NCI-H69 (cell line): ENCODE data around the gene RBM25.
A peak's percentile ranks its signal among the peaks of the same experiment; 100 is the strongest.

Source experiments
- DNase-seq: peaks from one replicate; lab custom pipeline; 2025; lab: John Stamatoyannopoulos, UW

RBM25 gene

GRCh38 chr14:73102806-73103497 is 44.6 kb downstream of the RBM25 start:
- DNase-seq: no peak

DNA sequence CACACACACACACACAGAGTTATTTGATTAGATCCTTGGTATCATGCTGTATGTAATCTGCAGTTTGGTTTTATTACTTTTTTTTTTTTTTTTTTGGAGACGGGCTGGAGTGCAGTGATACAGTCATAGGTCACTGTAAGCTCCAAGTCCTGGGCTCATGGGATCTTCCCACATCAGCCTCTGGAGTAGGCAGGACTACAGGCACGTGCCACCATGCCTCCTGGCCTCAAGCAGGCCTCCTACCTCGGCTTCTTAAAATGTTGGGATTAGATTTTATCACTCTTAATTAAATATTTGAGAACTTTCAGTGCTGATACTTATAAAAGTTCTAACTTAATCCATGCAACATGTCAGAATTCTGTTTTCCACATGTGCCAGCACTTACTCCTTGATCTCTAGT is 46.7 kb downstream of the RBM25 start:
- no peak for DNase-seq

DNA sequence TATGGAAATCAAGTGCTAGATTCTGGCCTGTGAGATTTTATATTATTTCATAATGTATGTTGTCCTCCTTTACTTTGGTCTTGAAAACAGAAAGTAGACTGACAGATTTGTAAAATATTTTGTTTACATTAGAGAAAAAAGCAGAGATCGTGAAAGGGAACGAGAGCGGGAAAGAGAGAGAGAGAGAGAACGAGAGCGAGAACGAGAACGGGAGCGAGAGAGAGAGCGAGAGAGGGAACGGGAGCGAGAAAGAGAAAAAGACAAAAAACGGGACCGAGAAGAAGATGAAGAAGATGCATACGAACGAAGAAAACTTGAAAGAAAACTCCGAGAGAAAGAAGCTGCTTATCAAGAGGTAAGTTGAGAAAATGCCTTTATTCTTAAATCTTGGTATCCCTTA is 47.4 kb downstream of the RBM25 start:
- no peak for DNase-seq

GRCh38 chr14:73116079-73116665 is 57.8 kb downstream of the RBM25 start:
- no peak for DNase-seq

- DNase-seq: peak; percentile 65
Observed at GRCh38 chr14:73124180-73124894, 66.0 kb downstream of the RBM25 start.

GRCh38 chr14:73125169-73125588 is 66.8 kb downstream of the RBM25 start:
- peak; percentile 98 for DNase-seq

- no peak for DNase-seq
Observed at GRCh38 chr14:73125746-73126145, 67.4 kb downstream of the RBM25 start.

GRCh38 chr14:73133795-73134194 is 75.5 kb downstream of the RBM25 start:
- no peak for DNase-seq

DNA sequence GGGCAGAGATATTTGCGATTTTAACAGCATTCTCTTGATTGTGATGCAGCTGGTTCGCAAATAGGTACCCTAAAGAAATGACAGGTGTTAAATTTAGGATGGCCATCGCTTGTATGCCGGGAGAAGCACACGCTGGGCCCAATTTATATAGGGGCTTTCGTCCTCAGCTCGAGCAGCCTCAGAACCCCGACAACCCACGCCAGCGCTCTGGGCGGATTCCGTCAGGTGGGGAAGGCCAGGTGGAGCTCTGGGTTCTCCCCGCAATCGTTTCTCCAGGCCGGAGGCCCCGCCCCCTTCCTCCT is 77.7 kb downstream of the RBM25 start:
- DNase-seq: no peak

DNA sequence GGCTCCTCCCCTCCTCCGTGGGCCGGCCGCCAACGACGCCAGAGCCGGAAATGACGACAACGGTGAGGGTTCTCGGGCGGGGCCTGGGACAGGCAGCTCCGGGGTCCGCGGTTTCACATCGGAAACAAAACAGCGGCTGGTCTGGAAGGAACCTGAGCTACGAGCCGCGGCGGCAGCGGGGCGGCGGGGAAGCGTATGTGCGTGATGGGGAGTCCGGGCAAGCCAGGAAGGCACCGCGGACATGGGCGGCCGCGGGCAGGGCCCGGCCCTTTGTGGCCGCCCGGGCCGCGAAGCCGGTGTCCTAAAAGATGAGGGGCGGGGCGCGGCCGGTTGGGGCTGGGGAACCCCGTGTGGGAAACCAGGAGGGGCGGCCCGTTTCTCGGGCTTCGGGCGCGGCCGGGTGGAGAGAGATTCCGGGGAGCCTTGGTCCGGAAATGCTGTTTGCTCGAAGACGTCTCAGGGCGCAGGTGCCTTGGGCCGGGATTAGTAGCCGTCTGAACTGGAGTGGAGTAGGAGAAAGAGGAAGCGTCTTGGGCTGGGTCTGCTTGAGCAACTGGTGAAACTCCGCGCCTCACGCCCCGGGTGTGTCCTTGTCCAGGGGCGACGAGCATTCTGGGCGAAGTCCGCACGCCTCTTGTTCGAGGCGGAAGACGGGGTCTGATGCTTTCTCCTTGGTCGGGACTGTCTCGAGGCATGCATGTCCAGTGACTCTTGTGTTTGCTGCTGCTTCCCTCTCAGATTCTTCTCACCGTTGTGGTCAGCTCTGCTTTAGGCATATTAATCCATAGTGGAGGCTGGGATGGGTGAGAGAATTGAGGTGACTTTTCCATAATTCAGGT is 78.3 kb downstream of the RBM25 start, which contains the start of gene PSEN1:
Gene PSEN1 (plus strand): TSS at position 121 of the 839 bp plus-strand sequence. CDS start 11,513 bp downstream, outside the sequence.
- DNase-seq: peak; percentile 97

DNA sequence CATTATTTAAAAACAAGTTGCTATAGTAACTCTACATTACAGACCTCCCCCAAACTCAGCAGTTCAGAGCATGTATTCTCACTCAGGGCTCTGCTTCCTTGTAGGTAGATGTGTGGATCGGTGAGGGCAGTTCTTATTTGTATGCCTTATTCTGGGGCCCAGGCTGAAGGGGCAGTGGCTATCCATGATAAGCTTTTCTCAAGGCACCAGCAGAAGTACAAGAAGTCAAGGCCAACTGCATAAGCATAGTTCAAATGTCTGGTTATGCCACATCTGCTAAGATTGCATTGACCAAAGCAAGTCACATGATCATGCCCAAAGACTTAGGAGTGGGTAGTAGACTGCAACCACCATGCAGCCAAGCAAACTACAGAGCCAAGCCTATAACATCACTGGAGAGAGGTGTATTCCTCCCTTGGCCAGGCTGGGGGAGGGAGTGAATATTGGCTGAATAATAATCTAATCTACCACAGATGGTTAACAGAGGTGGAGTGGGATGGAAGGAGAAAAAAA is 82.5 kb downstream of the RBM25 start:
- DNase-seq: no peak

DNA sequence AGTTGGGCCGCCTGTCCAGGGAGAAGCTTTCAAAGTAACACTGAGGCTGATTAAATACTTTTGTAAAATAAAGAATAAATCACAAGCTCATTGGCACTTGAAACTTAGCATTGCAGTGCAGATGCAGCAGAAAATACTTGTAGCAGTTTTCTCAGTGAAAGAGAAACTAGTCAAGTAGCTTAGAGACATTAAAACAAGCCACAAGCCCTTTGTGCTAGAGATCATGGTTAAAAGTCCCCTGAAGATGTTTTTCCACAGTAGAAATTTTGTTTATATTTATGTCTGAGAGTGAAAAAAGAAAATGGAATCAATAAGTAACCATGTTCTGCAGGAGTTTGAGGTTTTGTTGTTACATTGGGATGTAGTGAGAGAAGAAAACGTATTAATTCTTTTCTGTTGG is 83.9 kb downstream of the RBM25 start:
- DNase-seq: no peak

DNA sequence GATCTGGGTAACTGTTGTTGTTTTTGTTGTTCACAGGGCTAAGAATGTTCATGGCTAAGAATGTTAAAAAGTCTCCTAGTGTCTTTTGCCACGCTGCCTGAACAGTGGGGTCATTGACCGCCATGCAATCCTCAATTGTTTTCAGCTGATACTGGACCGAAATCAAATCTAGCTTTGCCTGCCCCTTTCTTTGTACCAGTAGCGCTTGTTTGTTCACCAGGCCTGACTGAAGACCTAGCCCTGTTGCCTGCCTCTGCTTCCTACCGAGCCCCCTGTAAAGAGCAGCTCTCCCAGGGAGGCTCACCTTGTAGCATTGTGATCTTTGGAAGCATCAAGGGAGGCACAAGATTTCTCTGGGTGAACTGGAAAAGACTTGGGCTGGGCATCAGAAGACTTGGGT is 84.7 kb downstream of the RBM25 start:
- no peak for DNase-seq

GRCh38 chr14:73143617-73144016 is 85.3 kb downstream of the RBM25 start:
- no peak for DNase-seq

- no peak for DNase-seq
Observed at GRCh38 chr14:73145371-73145770, 87.0 kb downstream of the RBM25 start.

DNA sequence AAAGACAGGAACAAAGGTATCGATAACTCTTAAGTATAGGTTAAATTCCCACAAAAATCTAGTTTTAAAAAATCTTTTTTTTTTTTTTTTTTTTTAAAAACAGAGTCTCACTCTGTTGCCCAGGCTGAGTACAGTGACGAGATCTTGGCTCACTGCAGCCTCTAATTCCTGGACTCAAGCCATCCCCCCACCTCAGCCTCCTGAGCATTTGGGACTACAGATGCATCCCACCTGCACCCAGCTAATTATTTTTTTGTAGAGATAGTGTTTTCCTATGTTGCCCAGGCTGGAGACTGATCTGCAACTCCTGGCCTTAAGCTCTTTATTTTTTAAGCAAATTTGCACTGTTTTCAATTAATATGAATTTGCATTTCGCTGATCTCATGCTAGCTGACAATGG is 87.8 kb downstream of the RBM25 start:
- no peak for DNase-seq

DNA sequence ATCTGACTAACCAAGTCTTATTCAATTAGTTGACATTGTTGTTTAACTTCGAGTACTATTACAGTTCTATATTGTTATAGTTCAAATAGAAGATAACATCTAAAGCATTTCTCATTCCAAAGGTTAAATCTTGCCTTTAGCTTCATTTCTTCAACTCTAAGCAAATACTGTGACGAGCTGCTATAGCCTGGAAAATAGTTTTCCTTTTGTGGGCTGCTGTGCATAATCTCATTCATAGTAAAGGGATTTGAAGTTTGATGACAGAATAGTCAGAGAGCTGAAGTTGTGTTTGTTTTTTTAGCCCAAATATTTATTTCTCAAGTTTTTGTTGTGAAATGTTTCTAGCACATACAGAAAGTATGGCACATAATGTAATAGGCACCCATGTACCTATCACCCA is 91.4 kb downstream of the RBM25 start:
- DNase-seq: no peak

- no peak for DNase-seq
Observed at GRCh38 chr14:73153272-73153671, 94.9 kb downstream of the RBM25 start.

GRCh38 chr14:73162251-73162650 is 103.9 kb downstream of the RBM25 start:
- DNase-seq: no peak

DNA sequence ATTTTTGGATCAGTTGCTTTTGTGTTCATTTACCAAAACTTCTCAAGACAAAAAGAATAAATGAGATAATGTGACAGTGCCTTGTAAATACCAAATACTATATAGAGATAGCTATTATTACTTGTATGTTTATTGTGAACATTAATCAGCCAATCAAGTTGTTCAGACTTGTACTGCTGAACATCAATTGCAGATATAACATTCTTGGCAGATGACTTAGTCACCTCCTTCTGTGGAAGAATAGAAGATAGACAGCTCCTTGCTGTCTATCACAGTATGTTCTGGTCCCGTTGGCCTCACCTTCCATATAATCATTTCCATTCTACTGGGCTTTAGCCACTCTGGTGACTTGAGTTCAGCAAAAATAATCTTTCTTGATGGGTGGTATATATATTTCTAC is 108.1 kb downstream of the RBM25 start:
- DNase-seq: no peak

DNA sequence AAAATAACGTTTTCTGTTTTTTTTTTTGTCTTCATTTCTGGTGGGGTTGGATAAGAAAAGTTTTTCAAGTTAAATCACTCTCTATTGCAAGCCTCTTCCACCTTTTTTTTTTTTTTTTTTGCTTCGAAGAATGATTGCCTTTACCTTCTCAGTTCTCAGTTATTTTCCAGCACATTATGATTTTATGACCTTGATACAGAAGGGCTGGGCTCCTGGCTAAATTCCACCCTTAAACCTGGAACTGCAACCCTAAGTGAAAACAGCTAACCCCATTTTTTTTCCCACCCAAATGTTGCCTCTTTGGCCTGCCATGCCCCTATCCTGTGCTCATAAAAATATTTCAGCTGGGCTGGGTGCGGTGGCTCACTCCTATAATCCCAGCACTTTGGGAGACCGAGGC is 109.4 kb downstream of the RBM25 start:
- DNase-seq: no peak

DNA sequence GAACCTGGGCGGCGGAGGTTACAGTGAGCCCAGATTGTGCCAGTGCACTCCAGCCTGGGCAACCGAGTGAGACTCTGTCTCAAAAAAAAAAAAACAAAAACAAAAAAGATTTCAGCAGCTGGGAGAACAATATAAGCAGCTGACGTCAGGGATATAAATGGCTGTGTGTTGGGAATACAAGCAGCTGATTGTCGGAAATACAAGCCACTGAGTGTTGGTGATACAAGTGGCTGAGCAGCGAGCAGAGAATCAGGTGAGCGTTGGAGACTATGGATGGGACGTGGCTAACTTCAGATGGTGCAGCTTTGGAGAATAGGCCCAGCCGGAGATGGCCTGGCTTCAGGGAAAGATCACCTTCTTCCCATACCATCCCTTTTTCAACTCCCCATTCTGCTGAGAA is 109.9 kb downstream of the RBM25 start:
- DNase-seq: no peak
